GM12865 (cell line): ENCODE data around the gene TMEM223.

Experiments used
- DNase-seq: peaks from one replicate; pipeline ENCODE4 v3.0.0; 2010; ENCODE audit warnings: low read depth
- H3K4me3 ChIP-seq: 2 replicates; pipeline ENCODE4 v1.5.1; 2011; ENCODE audit warnings: mild to moderate bottlenecking, low read depth, low read length, control low read depth
- TF ChIP-seq, protein P1 (sequence below): IDR thresholded peaks from 2 replicates; pipeline ENCODE4 v1.5.1; 2011; ENCODE audit warnings: low read length, control low read depth, low read depth, inconsistent platforms; ENCODE audit not compliant: insufficient read depth; ENCODE audit errors: missing control alignments

Gene TMEM223

DNA sequence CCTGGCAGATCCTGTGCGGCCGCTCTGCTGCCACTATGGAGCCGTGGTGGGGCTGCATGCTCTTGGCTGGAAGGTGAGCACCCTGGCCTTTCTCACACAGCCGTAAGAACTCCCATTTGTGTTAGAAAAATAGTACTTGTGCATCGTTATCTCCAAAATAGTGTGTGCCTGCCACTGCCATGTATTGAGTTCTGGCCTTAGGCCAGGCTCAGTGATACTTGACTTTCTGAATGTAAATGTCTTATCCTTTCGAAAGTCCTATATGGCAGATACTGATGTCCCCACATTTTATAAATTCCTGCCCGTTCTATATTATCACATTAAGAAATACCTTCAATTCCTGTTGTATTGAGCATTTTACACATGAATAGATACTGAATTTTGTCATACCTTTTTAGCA is 9.1 kb downstream of the TMEM223 start:
- TF ChIP-seq, protein P1, sequence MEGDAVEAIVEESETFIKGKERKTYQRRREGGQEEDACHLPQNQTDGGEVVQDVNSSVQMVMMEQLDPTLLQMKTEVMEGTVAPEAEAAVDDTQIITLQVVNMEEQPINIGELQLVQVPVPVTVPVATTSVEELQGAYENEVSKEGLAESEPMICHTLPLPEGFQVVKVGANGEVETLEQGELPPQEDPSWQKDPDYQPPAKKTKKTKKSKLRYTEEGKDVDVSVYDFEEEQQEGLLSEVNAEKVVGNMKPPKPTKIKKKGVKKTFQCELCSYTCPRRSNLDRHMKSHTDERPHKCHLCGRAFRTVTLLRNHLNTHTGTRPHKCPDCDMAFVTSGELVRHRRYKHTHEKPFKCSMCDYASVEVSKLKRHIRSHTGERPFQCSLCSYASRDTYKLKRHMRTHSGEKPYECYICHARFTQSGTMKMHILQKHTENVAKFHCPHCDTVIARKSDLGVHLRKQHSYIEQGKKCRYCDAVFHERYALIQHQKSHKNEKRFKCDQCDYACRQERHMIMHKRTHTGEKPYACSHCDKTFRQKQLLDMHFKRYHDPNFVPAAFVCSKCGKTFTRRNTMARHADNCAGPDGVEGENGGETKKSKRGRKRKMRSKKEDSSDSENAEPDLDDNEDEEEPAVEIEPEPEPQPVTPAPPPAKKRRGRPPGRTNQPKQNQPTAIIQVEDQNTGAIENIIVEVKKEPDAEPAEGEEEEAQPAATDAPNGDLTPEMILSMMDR, result no peak
- DNase-seq, result no peak
- H3K4me3 ChIP-seq, result no peak overlapping the region

DNA sequence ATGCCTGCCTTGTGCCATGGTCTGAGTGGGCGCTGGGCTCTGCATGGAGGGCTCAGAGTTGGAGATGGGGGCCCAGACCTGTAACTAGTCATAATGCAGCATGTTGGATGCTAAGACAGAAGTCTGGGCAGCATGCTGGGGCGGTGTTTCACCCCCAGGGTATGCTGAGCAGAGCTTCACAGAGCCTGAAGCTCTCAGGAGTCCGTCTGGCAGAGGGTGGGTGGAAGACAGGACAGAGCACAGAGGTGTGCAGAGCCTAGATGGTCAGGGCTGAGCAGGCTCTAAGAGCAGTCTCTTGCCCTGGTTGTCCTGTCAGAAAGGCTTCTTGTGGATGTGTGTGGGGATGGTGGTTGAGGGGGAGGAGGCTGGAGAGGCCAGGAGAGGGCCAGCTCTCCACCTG is 13.4 kb downstream of the TMEM223 start:
- DNase-seq, result no peak
- TF ChIP-seq, protein P1, result no peak
- H3K4me3 ChIP-seq, result no peak overlapping the region

DNA sequence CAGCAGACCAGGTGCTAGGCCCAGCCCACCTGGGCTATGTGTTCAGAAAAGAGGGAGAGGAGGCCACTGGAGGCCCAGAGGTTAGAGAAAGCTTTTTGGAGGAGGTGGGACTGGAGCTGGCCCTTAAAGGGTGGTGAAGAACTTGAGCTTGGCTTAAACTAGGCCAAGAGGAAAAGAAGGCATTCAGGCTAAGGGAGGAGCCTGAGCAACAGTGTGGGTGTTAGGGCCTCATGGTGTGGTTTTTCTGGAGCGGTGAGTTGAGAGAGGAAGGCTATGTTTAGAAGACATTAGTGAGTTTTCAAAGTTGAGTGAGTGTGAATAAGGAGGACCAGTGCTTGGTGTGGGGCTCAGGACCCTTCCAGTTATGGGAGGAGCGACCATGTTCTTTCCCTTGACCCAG is 14.4 kb downstream of the TMEM223 start:
- no peak for DNase-seq
- TF ChIP-seq, protein P1, result no peak

DNA sequence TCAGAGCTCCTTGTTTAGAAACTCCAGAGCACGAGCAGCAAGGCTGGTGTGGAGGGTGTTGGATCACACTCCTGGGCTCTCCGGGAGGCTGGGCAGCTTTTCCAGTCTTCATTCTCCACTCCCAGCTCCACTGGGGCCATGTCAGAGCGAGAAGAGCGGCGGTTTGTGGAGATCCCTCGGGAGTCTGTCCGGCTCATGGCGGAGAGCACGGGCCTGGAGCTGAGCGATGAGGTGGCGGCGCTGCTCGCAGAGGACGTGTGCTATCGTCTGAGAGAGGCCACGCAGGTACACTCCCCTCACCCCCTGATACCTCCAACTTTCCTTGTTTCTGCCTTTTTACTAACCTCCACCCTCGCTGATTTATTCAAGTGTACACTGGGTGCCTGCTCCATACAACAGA is 16.2 kb downstream of the TMEM223 start:
- no peak for DNase-seq
- H3K4me3 ChIP-seq, result no peak overlapping the region
- TF ChIP-seq, protein P1, result no peak

More for the DNA sequence above, 14.4 kb downstream of the TMEM223 start:
- H3K4me3 ChIP-seq, result no peak overlapping the region

DNA sequence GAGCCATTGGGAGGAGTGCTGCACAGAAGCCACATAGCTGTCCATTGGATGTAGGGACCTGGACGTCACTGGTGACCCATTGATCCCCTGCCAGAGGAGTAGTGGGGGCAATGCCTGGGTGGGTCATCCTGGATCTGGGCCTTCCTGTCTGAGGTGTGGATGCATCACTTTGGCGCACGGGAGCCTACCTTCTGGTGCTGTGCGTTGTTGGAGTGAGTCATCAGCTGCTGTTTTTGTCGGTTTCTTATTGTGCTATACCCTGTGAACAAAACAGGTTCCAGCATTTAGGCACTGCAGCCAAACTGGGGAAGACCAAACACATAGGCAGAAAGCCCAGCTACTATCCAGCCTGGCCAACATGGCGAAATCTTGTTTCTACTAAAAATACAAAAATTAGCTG is 17.4 kb downstream of the TMEM223 start:
- H3K4me3 ChIP-seq, result no peak overlapping the region
- DNase-seq, result no peak
- TF ChIP-seq, protein P1, result no peak

DNA sequence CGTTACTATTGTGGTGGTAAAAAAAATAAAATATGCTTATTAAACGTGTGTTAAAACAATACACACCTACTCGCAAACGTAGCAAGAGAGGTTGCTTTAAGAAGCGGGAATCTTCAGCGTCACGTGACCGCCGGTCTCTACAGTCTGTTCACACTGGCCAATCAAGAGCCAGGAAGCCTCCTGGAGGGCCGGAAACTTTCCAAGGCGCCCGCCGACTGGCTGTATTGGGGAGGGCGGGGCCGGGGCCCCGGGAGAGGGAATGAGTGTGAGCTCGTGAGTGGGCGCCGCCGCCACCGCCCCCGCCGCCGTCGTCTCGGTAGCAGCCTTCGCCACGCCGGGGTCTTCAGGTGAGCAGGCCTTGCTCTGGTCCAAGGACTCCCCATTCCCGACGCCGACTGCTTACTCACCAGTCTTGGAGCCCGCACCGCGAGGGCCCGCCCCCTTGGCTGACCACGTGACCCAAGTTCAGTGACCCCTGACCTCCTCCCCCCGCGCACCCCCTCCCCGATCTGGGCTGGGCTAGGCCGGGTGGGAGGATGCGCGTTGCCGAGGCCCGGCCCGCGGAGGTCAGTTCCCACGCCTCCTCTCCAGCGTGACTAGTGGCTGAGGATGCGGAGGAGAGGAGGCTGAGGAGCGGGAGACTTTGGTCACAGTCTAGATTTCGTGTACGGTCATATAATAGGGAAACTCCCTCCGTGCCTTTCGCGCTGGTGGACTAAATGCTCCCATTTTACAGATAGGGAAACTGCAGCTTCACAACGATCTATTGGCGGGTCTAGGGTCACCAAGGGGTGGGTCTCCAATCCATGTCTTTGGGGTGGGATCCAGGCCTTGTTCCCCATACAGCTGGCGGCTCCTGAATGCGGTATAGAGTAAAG is 20.4 kb downstream of the TMEM223 start, which contains the start of gene TAF6L:
Gene TAF6L, plus strand, starts transcription at position 253 of the 878 bp plus-strand sequence. CDS start 4,388 bp downstream, outside the sequence.
- TF ChIP-seq, protein P1, result no peak
- DNase-seq, result peak; percentile 96
- H3K4me3 ChIP-seq, result peak within 1 kb of the TSS; percentile 69
